SK-N-MC (cell line): Measurements from ENCODE around the gene SYNJ2.

Experiments
- EZH2 ChIP-seq: fragments of 200-600 bp; sonication (generic); IDR thresholded peaks from one replicate; pipeline ENCODE4 v1.6.1; 2017; ENCODE audit warnings: antibody characterized with exemption
- FOXP2 ChIP-seq: optimal IDR thresholded peaks from 2 replicates; pipeline ENCODE3; 2011; ENCODE audit warnings: mild to moderate bottlenecking, moderate library complexity; ENCODE audit not compliant: insufficient read depth; ENCODE audit errors: extremely low read length, control extremely low read depth
- POLR2AphosphoS5 ChIP-seq: IDR thresholded peaks from 2 replicates; pipeline ENCODE4 v1.6.1; 2012; ENCODE audit warnings: mild to moderate bottlenecking, low read depth, low read length, borderline replicate concordance

- TF ChIP-seq POLR2AphosphoS5 (no peak), EZH2 (no peak), FOXP2 (no peak)
Measured at GRCh38 chr6:158068156-158068892, 86.7 kb downstream of the SYNJ2 start.
